CD4-positive, alpha-beta T cell treated with Interleukin-6 for 4 hours (primary cell): ENCODE data around the gene RPS6KB1.
"Not testable (repeated sequence)": the region's sequence is repeated elsewhere in the genome, so short reads cannot be mapped to it uniquely, and the experiment has no call there.

Source experiments
- DNase-seq: peaks from one replicate; pipeline ENCODE4 v3.0.0-alpha.2; 2020; ENCODE audit warnings: mixed read lengths

RPS6KB1 gene

GRCh38 chr17:59947310-59947709 is 54.4 kb downstream of the RPS6KB1 start:
- DNase-seq = not testable (repeated sequence)

- DNase-seq = no peak
These were observed 57.1 kb downstream of the RPS6KB1 start for GRCh38 chr17:59950049-59950448.

GRCh38 chr17:59954856-59955255 is 61.9 kb downstream of the RPS6KB1 start:
- no peak for DNase-seq

GRCh38 chr17:59959574-59959973 is 66.7 kb downstream of the RPS6KB1 start:
- not testable (repeated sequence) for DNase-seq

GRCh38 chr17:59962739-59963318 is 69.9 kb downstream of the RPS6KB1 start:
- DNase-seq = no peak

GRCh38 chr17:59963738-59964481 is 71.0 kb downstream of the RPS6KB1 start:
- peak; percentile 62 for DNase-seq

- DNase-seq = peak; percentile 92
These were observed 71.8 kb downstream of the RPS6KB1 start, which contains the start of gene RNFT1 for GRCh38 chr17:59964482-59965328. RNFT1 (minus strand) TSS chr17:59964740; CDS start chr17:59964663, 77 bp downstream.

- DNase-seq = not testable (repeated sequence)
These were observed 78.8 kb downstream of the RPS6KB1 start for GRCh38 chr17:59971771-59972170.

- DNase-seq = no peak
These were observed 79.9 kb downstream of the RPS6KB1 start for GRCh38 chr17:59972778-59973177.

GRCh38 chr17:59973483-59973882 is 80.6 kb downstream of the RPS6KB1 start:
- not testable (repeated sequence) for DNase-seq

- DNase-seq = not testable (repeated sequence)
These were observed 82.2 kb downstream of the RPS6KB1 start for GRCh38 chr17:59975166-59975565.

GRCh38 chr17:59996608-59997007 is 103.7 kb downstream of the RPS6KB1 start:
- not testable (repeated sequence) for DNase-seq
